Thyroid gland (tissue), 4 donors: ENCODE results near the gene VPREB1. TPM values are rescaled to one million over a fixed set of nuclear protein-coding genes. Genes with fewer than 3 reads are reported as not detected.

Experiments
- DNase-seq, 2 donors: peaks; one replicate each; pipeline ENCODE4 v3.0.0-alpha.2; 2019
- H3K27ac ChIP-seq, 3 donors: fragments of 200-600 bp; sonication (generic); 1 replicate in 2 of 3; 2 replicates in 1 of 3; pipeline ENCODE4 v1.5.1; 2016 to 2019; ENCODE audit warnings: mild to moderate bottlenecking in 1 of 3, moderate library complexity in 1 of 3
- H3K27me3 ChIP-seq: fragments of 200-600 bp; sonication (generic); one replicate; pipeline ENCODE4 v1.5.1; 2019
- H3K36me3 ChIP-seq, 2 donors: fragments of 200-600 bp; sonication (generic); one replicate each; pipeline ENCODE4 v1.5.1; 2016 to 2019
- H3K4me1 ChIP-seq, 2 donors: fragments of 200-600 bp; sonication (generic); one replicate each; pipeline ENCODE4 v1.5.1; 2017 to 2019
- H3K4me3 ChIP-seq, 3 donors: fragments of 200-600 bp; sonication (generic); replicated peaks in 1 of 3; 1 replicate in 2 of 3; 2 replicates in 1 of 3; pipeline ENCODE4 v1.5.1; 2016; ENCODE audit warnings: mild to moderate bottlenecking in 1 of 3
- H3K9me3 ChIP-seq: fragments of 200-600 bp; sonication (generic); one replicate; pipeline ENCODE4 v1.5.1; 2017
- CTCF ChIP-seq, 6 experiments: fragments of 200-600 bp in 3 of 6; fragments of 450-650 bp in 3 of 6; sonication (generic) in 3 of 6; IDR thresholded peaks; one replicate each; pipeline ENCODE4 v1.5.1; 2016 to 2019; ENCODE audit warnings: antibody characterized with exemption in 6 of 6, mild to moderate bottlenecking in 2 of 6, inconsistent platforms in 1 of 6, moderate library complexity in 1 of 6
- POLR2A ChIP-seq, 2 donors: fragments of 450-650 bp; IDR thresholded peaks; one replicate each; pipeline ENCODE4 v1.6.1; 2017; ENCODE audit warnings: antibody characterized with exemption in 2 of 2, mild to moderate bottlenecking in 2 of 2, moderate library complexity in 1 of 2
- WGBS, 2 donors: methylation state at CpG; one replicate each; pipeline ENCODE4 v1.1.5; 2017; 5-methylcytosine and 5-hydroxymethylcytosine counted together
- intact Hi-C: fragments of 100-400 bp; cut with DNase I; formaldehyde crosslinking; loops from one replicate; pipeline ENCODE4 v1.15.1; 2023
- total RNA-seq, 4 donors: library from RNA; depleted of rRNA; stranded (reverse); fragments of >200 nt; gene quantifications; one replicate each; pipeline ENCODE4 v1.2.3, GENCODE V29; 2016

VPREB1 gene
- total RNA-seq, 4 donors from 2014 or later, result not detected

- no peak for TF ChIP-seq CTCF (IDR thresholded peaks at IDR 0.05)
- no peak for TF ChIP-seq POLR2A (IDR thresholded peaks at IDR 0.05)
- Histone ChIP-seq H3K27ac (no peak overlapping the region), H3K4me3 (no peak overlapping the region), H3K4me1 (no peaks in the 10 kb centered on the region), H3K27me3 (no peaks in the 10 kb centered on the region), H3K9me3 (no peaks in the 10 kb centered on the region), H3K36me3 (no peaks in the 10 kb centered on the region)
- 81 to 86% methylated on average over 13 of the region's 13 CpGs for WGBS, 2 donors
- intact Hi-C loops, result no loop called here
- DNase-seq, result no peak
Measured at GRCh38 chr22:22239311-22239939, 5.2 kb upstream of the VPREB1 start.

- no peak for TF ChIP-seq CTCF (IDR thresholded peaks at IDR 0.05)
- no peak for TF ChIP-seq POLR2A (IDR thresholded peaks at IDR 0.05)
- H3K4me3 ChIP-seq, result no peak overlapping the region
- H3K36me3 ChIP-seq, result no peaks in the 10 kb centered on the region
- intact Hi-C loops, result no loop called here
- H3K27ac ChIP-seq, result no peak overlapping the region
- no peak for DNase-seq
- no peaks in the 10 kb centered on the region for H3K27me3 ChIP-seq
- no peaks in the 10 kb centered on the region for H3K9me3 ChIP-seq
- H3K4me1 ChIP-seq, result no peaks in the 10 kb centered on the region
- WGBS, 2 donors, result 85 to 90% methylated on average over 6 of the region's 7 CpGs
Measured at GRCh38 chr22:22241554-22241898, 3.1 kb upstream of the VPREB1 start.

- 63 to 87% methylated on average over 2 of the region's 2 CpGs for WGBS, 2 donors
- no peak for DNase-seq
Measured at GRCh38 chr22:22242488-22242887, 2.1 kb upstream of the VPREB1 start.

GRCh38 chr22:22243033-22243680 lies 1.4 kb upstream of the VPREB1 start:
- 47 to 69% methylated on average over 4 to 6 of the region's 6 CpGs for WGBS, 2 donors
- DNase-seq, result no peak
- H3K27ac ChIP-seq, result no peak overlapping the region
- H3K27me3 ChIP-seq, result no peaks in the 10 kb centered on the region
- no peaks in the 10 kb centered on the region for H3K4me1 ChIP-seq
- no peaks in the 10 kb centered on the region for H3K9me3 ChIP-seq
- TF ChIP-seq CTCF (IDR thresholded peaks at IDR 0.05) (no peak), POLR2A (IDR thresholded peaks at IDR 0.05) (no peak)
- no peak overlapping the region for H3K4me3 ChIP-seq
- intact Hi-C loops, result no loop called here
- H3K36me3 ChIP-seq, result no peaks in the 10 kb centered on the region

More at GRCh38 chr22:22242488-22242887, 2.1 kb upstream of the VPREB1 start:
- no peaks in the 10 kb centered on the region for H3K4me1 ChIP-seq
- no peak for TF ChIP-seq CTCF (IDR thresholded peaks at IDR 0.05)
- TF ChIP-seq POLR2A (IDR thresholded peaks at IDR 0.05), result no peak
- H3K27me3 ChIP-seq, result no peaks in the 10 kb centered on the region
- H3K4me3 ChIP-seq, result no peak overlapping the region
- intact Hi-C loops, result no loop called here
- H3K27ac ChIP-seq, result no peak overlapping the region
- H3K9me3 ChIP-seq, result no peaks in the 10 kb centered on the region
- no peaks in the 10 kb centered on the region for H3K36me3 ChIP-seq

GRCh38 chr22:22245256-22245909 lies 797 bp downstream of the VPREB1 start:
- intact Hi-C loops, result no loop called here
- DNase-seq, result no peak
- Histone ChIP-seq H3K27me3 (no peaks in the 10 kb centered on the region), H3K36me3 (no peaks in the 10 kb centered on the region), H3K4me1 (no peaks in the 10 kb centered on the region), H3K4me3 (no peak overlapping the region), H3K27ac (no peak overlapping the region), H3K9me3 (no peaks in the 10 kb centered on the region)
- TF ChIP-seq POLR2A (IDR thresholded peaks at IDR 0.05) (no peak), CTCF (IDR thresholded peaks at IDR 0.05) (no peak)
- WGBS, 2 donors, result 81 to 87% methylated on average over 12 to 18 of the region's 18 CpGs
